Hematopoietic multipotent progenitor cell treated with erythropoietin and hydrocortisone succinate and interleukin-3 and kit ligand, for 17 days (in vitro differentiated cells): ENCODE measurements around the gene WDR55.
"Not testable (repeated sequence)": the region's sequence is repeated elsewhere in the genome, so short reads cannot be mapped to it uniquely, and the experiment has no call there.

Source experiments
- DNase-seq: peaks from one replicate; pipeline ENCODE4 v3.0.0-alpha.2; 2015; ENCODE audit warnings: low spot score

The WDR55 gene

DNA sequence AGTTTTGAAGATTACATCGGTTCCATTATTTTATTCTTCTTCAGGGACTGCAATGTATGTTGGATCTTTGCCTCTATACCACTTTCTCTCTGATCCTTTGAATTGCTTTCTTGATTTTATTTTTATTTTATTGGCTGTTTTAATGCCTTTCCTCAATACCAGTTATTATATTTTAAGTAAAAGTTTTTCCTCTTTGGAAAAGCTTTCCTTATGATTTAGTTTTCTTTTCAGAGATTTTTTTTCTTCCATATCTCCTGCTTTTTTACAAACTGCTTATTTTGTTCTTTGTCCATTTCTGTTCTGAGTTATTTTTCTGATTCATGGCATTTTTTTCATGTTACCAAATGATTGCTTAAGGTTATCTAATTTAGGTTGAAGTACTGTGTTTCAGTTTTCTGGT is 47.1 kb downstream of the WDR55 start:
- DNase-seq, result no peak

DNA sequence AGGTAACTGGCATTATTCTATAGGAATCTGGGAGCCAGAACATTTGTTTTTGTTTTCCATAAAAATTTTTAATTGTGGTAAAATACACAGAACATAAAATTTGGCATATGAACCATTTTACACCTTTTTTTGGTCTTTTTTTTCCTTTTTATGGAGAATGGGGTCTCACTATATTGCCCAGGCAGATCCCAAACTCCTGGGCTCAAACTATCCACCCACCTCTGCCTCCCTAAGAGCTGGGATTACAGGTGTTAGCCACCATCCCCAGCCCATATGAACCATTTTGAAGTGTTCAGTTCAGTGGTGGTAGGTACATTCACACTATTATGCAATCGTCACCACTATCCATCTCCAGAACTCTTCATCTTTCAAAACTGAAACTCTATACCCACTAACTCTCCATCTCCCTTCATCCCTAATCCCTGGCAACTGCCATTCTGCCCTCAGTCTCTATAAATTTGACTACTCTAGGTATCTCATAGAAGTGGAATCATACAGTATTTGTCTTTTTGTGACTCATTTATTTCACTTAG is 48.9 kb downstream of the WDR55 start:
- no peak for DNase-seq

DNA sequence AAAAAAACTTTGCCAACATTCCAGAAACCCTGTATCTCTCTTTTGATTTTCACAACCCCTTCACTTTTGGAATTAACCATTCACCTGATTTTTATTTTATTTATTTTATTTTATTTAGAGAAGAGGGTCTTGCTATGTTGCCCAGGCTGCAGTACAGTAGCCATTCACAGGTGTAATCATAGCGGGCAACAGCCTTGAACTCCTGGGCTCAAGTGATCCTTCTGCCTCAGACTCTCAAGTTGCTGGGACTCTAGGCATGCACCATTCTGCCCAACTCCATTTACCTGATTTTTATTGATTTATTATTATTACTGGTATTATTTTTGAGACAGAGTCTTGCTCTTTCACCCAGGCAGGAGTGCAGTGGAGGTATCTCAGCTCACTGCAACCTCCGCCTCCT is 51.5 kb downstream of the WDR55 start:
- not testable (repeated sequence) for DNase-seq

DNA sequence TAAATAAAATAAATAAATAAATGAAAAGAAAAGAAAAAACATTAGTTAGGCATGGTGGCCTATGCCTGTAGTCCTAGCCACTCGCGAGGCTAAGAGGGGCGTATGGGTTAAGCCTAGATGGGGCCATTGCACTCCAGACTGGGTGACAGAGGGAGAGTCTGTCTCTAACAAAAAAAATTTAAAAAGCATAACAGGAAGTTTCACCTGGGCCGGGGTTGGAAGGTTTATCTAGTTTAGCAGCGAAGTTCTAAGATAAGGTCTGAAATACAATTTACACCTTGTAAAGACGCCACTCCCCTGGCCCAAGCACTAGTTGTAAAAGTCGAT is 53.5 kb downstream of the WDR55 start:
- no peak for DNase-seq

DNA sequence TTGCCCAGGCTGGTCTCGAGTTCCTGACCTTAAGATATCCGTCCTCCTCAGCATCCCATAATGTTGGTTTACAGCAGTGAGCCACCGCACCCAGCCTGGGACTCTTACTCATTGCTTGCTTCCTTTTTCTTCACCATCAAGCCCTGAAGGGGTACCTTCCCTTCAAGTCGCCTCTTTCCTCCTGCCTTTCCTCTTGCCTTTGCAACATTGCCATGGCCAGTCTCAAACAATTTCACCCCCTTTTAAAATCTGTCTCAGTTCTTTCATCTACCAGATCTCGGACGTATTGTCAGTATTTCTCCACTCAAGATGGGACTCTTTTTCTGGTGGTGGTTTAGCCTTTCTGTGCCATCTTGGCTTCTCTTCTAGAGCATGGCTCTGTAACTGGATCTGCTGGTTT is 56.0 kb downstream of the WDR55 start:
- not testable (repeated sequence) for DNase-seq

DNA sequence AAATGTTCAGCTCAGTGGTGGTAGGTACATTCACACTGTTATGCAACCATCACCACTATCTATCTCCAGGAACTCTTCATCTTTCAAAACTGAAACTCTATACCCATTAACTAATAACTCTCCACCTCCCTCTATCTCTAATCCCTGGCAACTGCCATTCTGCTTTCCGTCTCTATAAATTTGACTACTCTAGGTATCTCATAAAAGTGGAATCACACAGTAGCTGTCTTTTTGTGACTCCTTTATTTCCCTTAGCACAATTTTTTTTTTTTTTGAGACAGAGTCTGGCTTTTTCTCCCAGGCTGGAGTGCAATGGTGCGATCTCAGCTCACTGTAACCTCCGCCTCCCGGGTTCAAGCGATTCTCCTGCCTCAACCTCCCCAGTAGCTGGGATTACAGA is 56.7 kb downstream of the WDR55 start:
- DNase-seq, result not testable (repeated sequence)
